Middle frontal gyrus (tissue), 1 donor: ENCODE measurements around the gene TMTC3.
"Not testable (repeated sequence)": the region's sequence is repeated elsewhere in the genome, so short reads cannot be mapped to it uniquely, and the experiment has no call there.

Experiments used
- DNase-seq: peaks from one replicate; pipeline ENCODE4 v3.0.0-alpha.2; 2015; ENCODE audit warnings: low spot score; ENCODE audit errors: extremely low spot score

The TMTC3 gene

DNA sequence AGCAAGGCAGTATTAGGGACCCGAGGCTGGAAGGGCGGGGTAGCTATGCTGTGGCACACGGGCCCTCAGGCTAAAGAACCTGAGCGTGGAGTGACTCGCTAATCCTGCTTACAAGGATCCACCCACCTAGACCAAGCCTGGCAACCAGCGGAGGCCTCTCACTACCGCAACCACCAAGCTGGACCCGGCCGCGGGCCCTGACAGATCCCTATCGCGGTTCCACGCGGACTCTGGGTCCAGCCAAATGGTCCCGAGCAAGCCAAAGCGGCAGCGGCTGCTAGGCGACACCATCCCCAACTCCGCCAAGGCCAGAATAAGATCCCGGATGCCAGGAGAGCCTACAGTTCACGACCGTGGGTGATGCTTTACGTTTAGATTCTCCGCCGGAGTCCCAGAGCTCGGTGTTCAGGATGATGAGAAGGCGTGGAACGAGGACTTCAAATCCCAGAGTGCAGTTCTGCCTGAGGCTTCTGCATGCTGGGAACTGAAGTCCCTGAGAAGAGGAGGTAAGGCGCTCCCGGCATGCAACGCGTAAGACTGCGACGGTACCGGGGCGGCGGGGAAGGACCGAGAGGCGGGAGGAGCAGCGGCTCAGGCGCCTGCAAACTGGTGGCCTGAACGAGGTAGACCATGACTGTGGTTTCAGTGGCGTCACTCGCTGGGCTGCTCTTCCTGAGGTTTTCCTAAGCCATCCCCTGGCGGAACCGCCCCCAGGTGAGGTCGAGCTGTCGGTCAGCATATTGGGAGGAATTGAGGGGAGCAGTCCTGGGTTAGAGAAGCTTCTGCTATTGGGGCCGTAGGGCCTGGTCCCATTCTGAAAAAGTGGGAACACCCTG, at the start of gene TMTC3, which contains the start of gene CEP290:
TSS of gene TMTC3 (plus strand) at position 534 of the 836 bp plus-strand sequence. CDS start 6,009 bp downstream, outside the sequence.
TSS of gene CEP290 (minus strand) at position 315 of the 836 bp plus-strand sequence. CDS start 781 bp downstream, outside the sequence.
- peak; percentile 99 for DNase-seq

DNA sequence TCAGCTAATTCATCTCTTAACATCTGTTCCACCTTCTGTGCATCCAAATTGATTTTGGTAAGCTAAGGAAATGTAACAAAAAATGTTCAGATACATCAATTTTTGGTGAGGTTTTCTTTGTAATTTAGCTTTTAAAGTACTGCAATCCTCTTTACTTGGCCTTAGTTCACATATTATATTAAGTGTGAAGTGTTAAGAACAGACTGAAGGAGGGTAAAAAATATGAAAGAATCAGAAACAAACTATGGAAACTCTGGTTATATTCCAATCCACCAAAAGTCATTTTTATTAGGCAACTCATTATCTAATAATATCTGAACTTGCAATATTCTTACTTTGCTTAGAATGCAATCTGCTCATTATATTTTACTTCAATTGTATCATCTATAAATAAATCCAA, 49.3 kb upstream of the TMTC3 start:
- no peak for DNase-seq

DNA sequence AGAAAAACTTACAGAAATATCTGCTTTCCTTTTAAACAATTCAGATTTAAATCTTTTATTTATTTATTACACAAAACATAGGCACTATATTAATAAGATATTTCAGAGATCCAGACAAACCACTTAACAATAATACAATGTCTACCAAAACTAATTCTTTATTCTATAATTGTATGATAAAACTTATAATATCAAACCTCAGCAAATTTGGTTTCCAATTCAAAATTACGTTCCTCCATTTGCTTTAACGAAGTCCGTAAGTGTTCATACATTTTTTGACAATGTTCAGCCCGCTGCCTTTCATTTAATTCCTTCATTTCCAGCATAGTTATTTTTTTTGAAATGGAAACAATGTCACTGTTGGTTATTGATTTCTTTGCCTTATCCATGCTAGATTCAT, 48.5 kb upstream of the TMTC3 start:
- no peak for DNase-seq

DNA sequence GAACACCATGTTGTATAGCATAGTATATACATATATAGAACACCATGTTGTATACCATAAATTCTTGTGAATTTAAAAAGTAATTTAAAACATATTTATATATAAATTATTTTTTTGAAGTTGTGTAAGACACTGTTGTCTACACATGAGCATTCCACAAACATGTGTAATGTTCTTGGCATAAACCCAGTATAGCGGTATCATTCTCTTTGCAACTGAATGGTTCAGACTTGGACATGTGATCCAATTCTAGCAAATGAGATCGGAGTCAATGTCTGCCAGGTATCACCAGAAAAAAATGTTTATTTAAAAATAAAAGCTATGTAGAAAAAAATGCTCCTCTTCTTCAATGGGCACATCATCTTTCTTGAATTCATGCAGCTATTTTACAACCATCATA, 34.1 kb upstream of the TMTC3 start:
- DNase-seq, result no peak

DNA sequence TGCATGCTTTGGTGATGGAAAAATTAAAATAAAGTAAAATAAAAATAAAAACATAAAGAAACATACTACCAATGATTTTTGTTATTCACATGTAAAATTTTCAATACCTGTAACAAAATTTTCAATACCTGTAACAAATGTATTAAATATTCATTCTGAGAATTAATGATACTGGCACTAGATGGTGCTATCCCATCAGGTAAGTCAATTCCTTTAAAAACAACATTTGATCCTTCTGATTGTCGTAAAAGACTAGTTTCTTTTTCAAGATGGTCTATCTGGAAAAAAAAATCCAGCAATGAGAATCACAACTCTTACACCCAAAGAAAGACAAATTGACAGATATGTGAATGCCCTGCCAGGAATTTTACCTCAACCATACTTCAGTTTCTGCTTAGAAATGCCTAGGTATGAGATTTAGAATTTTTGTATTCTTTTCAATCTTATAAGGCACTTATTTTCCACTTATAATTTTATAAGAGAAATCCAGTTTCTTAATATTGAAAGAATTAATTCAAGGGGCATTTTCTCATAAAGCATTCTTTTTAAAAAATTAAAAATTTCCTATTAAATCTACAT, 30.9 kb upstream of the TMTC3 start:
- no peak for DNase-seq

DNA sequence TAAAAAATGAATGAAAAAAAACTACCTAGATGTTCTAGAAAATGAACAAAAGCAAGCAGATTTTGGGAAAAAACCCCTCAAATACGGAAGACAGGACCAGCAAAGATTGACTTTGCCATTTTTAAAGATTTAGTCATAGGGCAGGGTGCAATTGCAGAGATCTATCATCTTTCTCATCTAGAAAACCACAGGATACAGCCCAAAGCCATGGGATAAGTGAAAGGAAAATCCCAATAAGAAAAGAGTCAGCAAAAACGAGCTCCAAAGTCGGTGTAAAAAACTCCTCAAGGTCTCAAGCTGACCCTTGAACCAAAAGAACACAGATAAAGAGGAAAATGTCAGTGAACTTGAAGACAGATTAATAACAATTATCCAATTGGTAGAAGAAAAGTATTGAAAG, 28.2 kb upstream of the TMTC3 start:
- no peak for DNase-seq

DNA sequence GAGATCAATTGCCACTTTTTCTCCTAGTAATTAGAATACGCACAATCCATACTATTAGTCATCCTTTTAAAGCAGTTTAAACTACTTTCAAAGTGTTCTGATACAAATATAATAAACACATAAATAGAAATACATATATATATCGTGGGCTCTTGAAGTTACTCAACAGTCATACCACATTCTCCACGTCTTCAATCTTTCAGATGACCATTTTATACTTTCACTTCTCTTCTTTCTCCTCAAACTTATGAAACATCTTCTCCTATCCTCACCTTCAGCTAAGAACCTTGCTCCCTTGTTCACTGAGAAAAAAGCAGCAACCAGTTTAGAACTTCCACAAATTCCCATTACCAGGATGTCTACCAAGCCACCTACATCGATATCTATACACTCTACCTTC, 19.4 kb upstream of the TMTC3 start:
- no peak for DNase-seq

DNA sequence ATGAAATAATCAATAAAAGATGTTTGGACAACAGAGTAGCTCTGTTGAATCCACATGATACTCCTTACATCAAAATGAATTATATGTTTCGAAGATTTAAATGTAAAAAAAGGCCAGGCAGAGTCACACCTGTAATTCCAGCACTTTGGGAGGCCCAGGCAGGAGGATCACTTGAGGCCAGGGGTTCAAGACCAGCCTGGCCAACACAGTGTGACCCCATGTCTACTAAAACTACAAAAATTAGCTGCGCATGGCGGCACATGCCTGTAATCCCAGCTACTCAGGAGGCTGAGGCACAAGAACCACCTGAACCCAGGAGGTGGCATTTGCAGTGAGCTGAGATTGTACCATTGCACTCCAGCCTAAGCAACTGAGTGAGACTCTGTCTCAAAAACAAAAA, 15.0 kb upstream of the TMTC3 start:
- DNase-seq, result no peak

DNA sequence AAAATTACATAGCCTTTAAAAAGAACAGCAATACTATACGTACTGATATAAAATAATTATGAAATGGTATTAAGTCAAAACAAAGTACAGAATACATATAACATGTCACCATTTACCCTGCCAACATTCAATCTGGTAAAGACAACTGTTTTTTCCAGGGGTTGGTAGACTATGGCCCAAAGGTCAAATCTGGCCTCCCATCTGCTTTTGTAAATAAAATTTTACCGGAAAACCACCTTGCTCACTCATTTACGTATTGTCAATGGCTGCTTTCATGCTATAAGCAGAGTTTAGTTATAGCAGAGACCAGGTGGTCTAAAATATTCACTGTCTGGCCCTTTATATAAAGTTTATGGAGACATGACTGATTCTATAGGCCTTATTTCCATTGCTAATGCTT, 14.3 kb upstream of the TMTC3 start:
- no peak for DNase-seq

DNA sequence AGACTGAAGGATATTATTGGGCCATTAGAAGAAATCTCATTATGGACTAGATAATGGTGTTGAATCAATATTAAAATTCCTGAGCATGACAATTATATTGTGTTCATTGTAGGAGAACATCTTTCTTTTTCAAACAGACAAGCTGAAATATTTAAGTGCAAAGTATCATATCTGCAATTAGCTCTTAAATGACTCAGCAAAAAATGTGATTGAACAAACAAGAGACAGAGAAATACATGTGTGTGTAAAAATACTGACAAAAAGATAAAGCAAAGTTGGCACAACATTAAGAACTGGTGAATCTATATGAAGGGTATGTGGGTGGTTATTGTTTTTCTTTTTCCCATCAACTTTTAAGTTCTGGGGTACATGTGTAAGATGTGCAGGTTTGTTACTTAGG, 9.7 kb upstream of the TMTC3 start:
- DNase-seq, result no peak

DNA sequence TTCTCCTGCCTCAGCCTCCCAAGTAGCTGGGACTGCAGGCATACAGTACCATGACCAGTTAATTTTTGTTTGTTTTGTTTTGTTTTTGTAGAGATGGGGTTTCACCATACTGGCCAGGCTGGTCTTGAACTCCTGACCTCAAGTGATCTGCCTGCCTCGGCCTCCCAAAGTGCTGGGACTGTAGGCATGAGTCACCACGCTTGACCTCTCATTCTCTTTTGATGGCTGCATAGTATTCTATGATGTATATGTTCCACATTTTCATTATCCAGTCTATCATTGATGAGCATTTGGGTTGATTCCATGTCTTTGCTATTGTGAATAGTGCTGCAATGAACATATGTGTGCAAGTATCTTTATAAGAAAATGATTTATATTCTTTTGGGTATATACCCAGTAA, 8.9 kb upstream of the TMTC3 start:
- DNase-seq, result not testable (repeated sequence)

DNA sequence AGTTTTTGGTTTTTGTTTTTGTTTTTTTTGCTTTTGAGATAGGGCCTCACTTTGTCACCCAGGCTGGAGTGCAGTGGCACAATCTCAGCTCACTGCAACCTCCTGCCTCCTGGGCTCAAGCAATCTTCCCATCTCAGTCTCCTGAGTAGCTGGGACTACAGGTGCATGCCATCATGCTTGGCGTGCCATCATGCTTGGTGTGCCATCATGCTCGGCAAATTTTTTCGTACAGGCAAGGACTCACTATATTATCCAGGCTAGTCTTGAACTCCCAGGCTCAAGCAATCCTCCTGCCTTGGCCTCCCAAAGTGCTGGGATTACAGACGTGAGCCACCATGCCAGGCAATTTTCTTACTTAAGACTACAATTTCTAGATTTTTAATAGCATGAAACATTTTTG, 2.4 kb upstream of the TMTC3 start:
- DNase-seq, result not testable (repeated sequence)

DNA sequence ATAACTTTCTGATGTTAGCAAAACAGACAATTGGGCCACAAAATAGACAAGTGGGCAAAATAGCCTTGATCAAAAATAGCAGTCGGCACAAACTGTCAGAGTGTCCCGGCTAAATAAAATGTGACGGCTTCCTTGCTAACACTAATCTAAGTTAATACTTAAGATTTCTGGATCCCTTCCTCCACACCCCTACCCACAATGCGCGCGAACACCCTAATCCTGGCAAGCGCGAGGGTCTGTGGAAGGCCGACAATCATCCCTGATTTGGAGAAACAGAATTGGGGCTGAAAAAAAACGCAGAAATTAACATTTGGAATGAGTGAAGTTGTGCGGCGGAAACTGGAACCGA, 708 bp upstream of the TMTC3 start:
- DNase-seq, result no peak

DNA sequence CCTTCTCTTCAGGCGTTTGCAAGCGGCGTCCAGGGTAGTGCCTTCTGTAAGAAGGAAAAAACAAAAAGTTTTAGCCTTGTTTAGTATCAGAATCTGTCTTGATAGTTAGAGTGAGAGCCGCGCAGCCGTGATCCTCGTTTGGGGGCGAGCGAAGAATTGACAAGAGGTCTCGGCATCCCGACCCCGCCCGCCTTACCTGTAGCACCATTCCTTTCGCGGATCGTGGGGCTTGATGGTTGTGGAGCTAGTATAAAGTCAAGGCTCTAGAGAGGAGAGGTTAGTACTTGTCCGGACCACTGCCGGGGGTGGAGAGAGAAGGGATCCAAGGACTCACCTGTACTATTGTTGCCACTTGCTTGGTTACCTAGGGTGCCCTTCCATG, 494 bp downstream of the TMTC3 start:
- DNase-seq, result no peak

DNA sequence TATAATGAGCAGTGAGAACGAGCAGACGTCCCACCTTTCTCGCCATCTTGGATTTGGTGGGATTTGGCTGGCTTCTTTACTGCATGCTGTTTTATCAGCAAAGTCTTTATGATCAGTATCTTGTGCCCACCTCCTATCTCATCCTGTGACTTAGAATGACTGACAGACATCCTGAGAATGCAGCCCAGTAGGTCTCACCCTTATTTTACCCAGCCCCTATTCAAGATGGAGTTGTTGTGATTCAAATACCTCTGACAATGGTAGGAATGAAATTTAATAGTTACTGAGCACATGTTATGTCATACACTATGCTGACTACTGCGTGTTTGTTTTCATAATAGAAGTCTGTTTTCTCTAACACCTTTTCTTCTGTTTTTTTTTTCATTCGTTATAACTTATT, 1.9 kb downstream of the TMTC3 start:
- no peak for DNase-seq

DNA sequence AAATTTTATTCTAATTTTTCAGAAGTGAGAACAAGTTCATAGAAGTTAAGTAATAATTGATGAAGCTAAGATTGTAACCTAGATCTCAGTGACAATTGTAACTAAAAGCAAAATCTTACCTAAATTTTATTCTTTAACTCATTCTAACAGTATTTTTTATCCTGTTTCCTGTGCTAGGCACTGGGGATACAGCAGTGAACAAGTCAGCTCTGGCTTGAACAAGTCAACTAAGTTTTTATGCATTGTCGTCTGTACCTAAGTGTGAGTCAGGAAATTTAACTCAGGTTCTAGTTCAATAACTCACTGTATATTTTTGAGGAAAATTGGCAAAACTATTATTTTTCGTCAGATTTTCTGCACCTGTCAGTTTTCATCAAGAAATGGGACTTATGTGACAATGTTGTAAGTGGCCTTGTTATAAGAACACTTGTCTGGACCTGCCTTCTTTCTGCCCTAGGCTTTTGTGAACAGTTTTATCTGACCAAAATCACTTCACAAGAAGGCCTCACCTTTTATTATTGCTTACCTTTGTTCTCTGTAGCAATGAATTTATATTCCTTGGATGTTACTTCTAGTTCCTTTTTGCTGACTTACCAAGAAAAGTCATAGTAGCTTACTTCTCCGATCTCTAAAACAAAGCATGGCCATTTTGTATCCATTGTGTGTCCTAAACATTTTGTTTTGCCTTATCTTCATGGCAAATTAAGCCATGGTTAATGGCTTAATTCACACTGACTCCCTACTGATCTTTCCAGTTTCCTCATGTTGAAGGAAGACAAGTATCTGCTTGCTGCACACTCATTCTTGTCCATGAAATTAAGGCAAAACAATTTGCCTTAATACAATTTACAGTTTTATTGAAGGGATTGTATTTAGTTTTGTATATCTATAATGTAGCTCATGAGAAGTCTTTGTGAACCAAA, 2.7 kb downstream of the TMTC3 start:
- no peak for DNase-seq

DNA sequence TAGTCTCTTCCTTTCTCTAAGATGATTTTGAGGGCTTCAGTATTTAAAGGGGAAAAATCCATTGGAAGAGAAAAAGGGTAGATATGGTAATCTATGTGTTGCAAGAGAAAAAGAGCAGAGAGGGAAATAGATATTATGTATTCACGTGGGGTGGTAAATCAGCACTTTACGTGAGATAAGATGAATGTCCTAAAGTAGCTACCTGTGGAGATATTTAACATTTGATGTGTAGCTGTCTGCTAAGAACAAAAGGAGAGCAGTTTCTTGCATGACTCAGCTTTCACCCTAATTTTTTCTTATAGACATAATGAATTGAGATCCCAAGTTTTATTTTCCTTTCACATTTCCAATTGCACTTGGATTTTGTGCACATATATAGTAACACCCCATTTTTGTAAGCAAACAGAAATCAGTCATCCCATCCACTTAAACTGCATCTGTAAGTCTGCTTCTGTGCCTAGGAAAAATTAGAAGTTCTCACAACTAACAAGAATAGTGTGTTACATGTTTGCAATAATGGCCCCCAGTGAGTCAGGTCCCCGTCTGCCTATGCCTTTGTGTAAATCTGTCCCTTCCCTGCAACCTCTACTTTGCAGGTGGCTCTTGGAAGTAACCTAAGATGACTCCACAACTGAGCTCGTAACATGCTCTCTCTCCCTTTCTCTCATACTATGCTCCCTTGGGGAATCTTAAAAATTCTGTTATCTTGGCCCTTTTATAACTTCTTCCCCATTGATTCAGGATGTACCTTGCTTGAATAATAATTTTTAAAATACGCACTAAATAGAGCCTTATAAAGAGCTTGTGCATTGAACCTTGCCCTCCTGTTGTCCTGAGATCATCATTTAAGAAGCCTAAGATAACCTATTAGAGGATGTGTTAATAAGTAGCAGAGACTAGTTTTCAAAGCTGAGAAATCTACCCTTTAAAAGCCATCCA, 3.7 kb downstream of the TMTC3 start:
- DNase-seq, result no peak

DNA sequence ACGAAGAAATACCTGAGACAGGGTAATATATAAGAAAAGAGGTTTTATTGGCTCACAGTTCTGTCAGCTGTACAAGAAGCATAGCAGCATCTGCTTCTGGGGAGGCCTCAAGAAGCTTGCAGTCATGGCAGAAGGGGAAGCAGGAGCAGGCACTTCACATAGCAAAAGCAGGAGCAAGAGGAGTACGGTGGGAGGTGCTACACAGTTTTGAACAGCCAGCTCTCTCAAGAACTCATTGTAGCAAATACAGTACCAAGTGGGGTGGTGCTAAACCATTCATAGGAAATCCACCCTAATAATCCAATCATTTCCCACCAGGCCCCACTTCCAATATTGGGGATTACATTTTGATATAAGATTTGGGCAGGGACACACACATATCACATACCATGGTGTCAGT, 8.0 kb downstream of the TMTC3 start:
- DNase-seq, result no peak

DNA sequence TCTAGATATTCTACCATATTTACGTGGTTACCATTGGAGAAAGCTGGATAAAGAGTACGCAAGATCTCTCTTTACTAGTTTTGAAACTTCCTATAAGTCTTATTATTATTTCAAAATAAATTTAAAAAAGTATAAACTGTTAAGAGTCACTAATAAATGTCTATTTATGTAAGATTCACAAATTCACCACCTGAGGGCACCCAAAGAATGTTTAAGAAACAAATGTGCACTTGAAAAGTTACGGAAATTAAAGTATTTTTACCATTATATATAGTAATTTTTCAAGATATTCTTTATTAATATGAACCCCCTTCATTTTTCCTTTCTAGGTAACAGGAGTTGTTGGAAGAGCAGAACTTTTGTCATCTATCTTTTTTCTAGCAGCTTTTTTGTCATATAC, 11.9 kb downstream of the TMTC3 start:
- no peak for DNase-seq

DNA sequence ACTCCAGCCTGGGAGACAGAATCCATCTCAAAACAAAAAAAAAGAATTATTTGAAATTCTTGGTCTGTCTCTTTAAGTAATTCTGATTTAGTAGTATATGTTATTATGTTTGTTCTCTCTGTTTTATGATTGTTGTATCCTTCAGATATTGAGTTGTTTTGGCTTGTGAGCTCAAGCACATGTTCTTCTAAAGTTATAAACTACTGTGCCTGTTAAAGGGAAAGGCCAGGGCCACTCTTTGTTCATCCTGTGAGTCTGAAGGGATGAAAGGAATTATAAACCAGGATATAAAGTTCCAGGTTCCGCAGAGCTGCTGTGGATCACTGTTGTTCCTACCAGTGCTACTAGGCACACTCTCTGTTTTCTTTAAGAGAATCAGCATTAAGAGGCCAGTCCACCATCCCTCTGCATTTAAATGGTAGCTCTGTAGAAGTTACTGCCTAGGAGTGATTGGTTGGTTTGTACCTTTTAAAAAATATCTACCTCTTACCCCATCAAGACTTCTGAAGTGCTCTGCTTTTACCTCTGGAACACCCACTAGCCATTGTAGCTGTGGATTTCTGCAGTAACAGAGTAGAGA, 14.1 kb downstream of the TMTC3 start:
- DNase-seq, result no peak

DNA sequence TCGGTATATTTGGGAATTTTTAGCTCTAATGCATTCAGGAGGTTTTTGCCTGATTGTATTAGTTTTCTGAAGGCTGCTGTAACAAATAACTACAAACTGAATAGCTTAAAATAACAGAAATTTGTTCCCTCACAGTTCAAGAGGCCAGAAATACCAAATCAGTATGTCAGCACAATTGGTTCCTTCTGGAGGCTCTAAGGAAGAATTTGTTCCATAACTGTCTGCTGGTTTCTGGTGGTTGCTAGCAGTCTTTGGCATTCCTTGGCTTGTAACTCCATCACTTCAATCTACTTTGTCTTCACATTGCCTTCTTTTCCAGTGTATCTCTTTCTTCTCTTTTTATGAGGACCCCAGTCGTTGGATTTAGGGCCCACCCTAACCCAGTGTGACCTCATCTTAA, 21.3 kb downstream of the TMTC3 start:
- DNase-seq, result no peak
